22Rv1 (cell line): ENCODE data around the gene DDIT4.

Experiments used
- CTCF ChIP-seq: fragments of 450-650 bp; IDR thresholded peaks from 2 replicates; pipeline ENCODE4 v1.5.1; 2017; ENCODE audit warnings: mild to moderate bottlenecking
- ZFX ChIP-seq: fragments of 450-650 bp; IDR thresholded peaks from 2 replicates; pipeline ENCODE4 v1.6.1; 2017; ENCODE audit warnings: antibody characterized with exemption, borderline replicate concordance

DNA sequence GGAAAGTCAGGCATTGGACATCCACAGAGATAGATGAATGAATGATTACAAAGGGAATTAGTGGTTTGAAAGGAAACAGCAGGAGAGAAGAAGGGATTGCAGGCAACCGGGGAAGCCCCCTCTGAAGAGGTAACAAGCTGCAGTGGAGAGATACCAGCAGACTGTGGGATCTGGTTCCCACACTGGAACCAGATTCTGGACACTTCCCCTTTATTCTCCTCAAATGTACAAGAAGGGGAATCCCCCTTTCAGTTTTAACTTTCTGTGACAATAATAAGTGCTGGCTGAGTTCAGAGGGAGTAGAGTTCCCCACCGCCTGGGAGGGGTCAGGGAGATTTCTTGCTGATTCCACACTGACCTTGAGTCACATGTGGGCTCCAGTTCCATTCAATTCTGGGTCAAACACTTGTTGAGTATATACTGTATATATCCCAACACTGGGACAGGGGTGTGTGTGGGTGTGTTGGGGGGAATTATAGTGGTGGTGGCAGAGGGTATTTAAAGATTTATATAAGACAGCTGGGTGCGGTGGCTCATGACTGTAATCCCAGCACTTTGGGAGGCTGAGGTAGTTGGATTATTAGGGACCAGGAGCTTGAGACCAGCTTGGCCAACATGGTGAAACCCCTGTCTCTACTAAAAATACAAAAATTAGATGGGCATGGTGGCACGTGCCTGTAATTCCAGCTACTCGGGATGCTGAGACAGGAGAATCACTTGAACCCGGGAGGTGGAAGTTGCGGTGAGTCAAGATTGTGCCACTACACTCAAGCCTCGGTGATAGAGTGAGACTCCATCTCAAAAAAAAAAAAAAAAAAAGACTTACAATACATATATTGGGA is 16.5 kb upstream of the DDIT4 start:
- TF ChIP-seq CTCF (no peak), ZFX (no peak)
